SJCRH30 (cell line): ENCODE measurements around the gene PRPF6. TPM values are rescaled to one million over a fixed set of nuclear protein-coding genes. Genes with fewer than 3 reads are reported as not detected.

Experiments used
- DNase-seq, 2 experiments: peaks; one replicate each; pipeline ENCODE4 v3.0.0-alpha.2; 2015 to 2020
- H3K27ac ChIP-seq: fragments of 250-450 bp; sonication (Bioruptor Pico); 2 replicates; pipeline ENCODE4 v1.5.1; 2020; ENCODE audit warnings: mild to moderate bottlenecking, moderate library complexity
- H3K27me3 ChIP-seq: fragments of 250-450 bp; sonication (Bioruptor Pico); 2 replicates; pipeline ENCODE4 v1.5.1; 2020; ENCODE audit warnings: mild to moderate bottlenecking, moderate library complexity
- H3K36me3 ChIP-seq: fragments of 250-450 bp; sonication (Bioruptor Pico); 2 replicates; pipeline ENCODE4 v1.5.1; 2020; ENCODE audit warnings: mild to moderate bottlenecking, moderate library complexity
- H3K4me1 ChIP-seq: fragments of 250-450 bp; sonication (Bioruptor Pico); 2 replicates; pipeline ENCODE4 v1.5.1; 2020; ENCODE audit warnings: mild to moderate bottlenecking, moderate library complexity
- H3K4me3 ChIP-seq: fragments of 250-450 bp; sonication (Bioruptor Pico); 2 replicates; pipeline ENCODE4 v1.5.1; 2020; ENCODE audit warnings: mild to moderate bottlenecking, moderate library complexity
- H3K9me3 ChIP-seq: fragments of 250-450 bp; sonication (Bioruptor Pico); replicated peaks from 2 replicates; pipeline ENCODE4 v1.5.1; 2020; ENCODE audit warnings: mild to moderate bottlenecking, moderate library complexity
- total RNA-seq: library from RNA; depleted of rRNA; stranded (reverse); fragments of >200 nt; shearing (Covaris generic); gene quantifications from 2 replicates; pipeline ENCODE4 v1.2.3, GENCODE V29; 2014

Gene PRPF6
- total RNA-seq, 1 experiment from 2014 or later, result 70.1 TPM

GRCh38 chr20:64053841-64054661 is 73.1 kb downstream of the PRPF6 start:
- H3K27ac ChIP-seq, result no peak overlapping the region; the same call in 1 of the 2 replicates
- H3K36me3 ChIP-seq, result no peaks in the 10 kb centered on the region
- peak; percentile 81 to 84 for DNase-seq

GRCh38 chr20:64055396-64055892 is 74.5 kb downstream of the PRPF6 start:
- Histone ChIP-seq H3K36me3 (no peaks in the 10 kb centered on the region), H3K9me3 (no peaks in the 10 kb centered on the region), H3K27me3 (peaks cover 18% of the 10 kb centered on the region), H3K27ac (no peak overlapping the region), H3K4me1 (peaks cover 52% of the 10 kb centered on the region), H3K4me3 (no peak overlapping the region)
- no peak for DNase-seq

More at GRCh38 chr20:64053841-64054661, 73.1 kb downstream of the PRPF6 start:
- Histone ChIP-seq H3K4me3 (peak overlapping the region; percentile 28), H3K4me1 (peaks cover 52% of the 10 kb centered on the region), H3K27me3 (peaks cover 18% of the 10 kb centered on the region), H3K9me3 (no peaks in the 10 kb centered on the region)

DNA sequence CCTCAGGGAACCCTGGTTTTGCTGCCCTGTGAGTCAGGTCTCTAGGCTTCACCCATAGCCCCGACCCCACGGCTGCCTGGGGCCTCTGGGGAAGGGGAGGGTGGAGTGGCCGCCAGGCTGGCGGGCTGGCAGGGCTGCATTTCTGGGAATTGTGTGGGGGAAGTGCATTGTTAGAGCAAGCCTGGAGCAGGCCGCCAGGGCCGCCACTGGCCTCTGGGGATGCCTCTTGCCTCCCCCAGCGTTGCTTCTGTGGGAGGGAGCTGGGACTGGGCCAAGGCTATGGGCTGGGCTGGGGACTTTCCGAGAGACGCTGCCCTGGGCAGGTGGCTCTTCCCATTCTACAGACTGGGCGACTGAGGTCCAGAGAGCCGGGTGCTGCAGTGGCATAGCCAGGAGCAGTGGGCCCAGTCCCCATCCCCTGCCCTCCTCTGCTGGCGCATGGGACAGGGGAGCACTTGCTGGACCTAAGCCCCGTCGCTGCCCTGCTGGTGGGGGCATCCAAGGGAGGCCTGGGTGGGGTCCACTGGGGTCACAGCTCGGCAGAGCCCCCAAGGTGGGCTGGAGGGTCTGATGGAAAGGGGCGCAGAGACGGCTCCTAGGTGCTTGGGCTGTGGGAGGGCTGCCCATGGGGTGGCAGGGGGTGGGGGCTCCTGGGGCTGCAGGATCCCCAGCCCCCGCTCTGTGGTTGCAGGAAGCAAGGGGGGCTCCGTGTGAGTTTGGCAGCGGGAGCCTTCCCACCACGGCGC is 75.1 kb downstream of the PRPF6 start:
- H3K36me3 ChIP-seq, result no peaks in the 10 kb centered on the region
- H3K27me3 ChIP-seq, result peaks cover 18% of the 10 kb centered on the region
- no peak overlapping the region for H3K27ac ChIP-seq
- peaks cover 49% of the 10 kb centered on the region for H3K4me1 ChIP-seq
- H3K9me3 ChIP-seq, result no peaks in the 10 kb centered on the region
- DNase-seq, result peak in 1 of 2 experiments; percentile 56
- H3K4me3 ChIP-seq, result no peak overlapping the region

DNA sequence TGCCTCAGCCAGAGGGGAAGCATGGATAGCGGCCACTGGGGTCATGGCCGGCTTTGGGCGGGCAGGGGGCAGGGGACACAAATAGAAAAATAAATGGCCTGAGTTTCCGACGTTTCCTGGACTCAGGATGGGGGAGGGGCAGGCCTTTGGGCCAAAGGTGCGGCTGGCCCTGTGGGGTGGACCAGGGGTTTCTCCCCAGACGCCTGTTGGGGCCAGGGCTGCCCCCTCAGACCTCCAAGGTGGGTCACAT is 75.6 kb downstream of the PRPF6 start:
- no peaks in the 10 kb centered on the region for H3K9me3 ChIP-seq
- H3K4me1 ChIP-seq, result peaks cover 45% of the 10 kb centered on the region
- no peak overlapping the region for H3K4me3 ChIP-seq
- DNase-seq, result no peak
- no peaks in the 10 kb centered on the region for H3K36me3 ChIP-seq
- H3K27me3 ChIP-seq, result peaks cover 18% of the 10 kb centered on the region
- no peak overlapping the region for H3K27ac ChIP-seq

DNA sequence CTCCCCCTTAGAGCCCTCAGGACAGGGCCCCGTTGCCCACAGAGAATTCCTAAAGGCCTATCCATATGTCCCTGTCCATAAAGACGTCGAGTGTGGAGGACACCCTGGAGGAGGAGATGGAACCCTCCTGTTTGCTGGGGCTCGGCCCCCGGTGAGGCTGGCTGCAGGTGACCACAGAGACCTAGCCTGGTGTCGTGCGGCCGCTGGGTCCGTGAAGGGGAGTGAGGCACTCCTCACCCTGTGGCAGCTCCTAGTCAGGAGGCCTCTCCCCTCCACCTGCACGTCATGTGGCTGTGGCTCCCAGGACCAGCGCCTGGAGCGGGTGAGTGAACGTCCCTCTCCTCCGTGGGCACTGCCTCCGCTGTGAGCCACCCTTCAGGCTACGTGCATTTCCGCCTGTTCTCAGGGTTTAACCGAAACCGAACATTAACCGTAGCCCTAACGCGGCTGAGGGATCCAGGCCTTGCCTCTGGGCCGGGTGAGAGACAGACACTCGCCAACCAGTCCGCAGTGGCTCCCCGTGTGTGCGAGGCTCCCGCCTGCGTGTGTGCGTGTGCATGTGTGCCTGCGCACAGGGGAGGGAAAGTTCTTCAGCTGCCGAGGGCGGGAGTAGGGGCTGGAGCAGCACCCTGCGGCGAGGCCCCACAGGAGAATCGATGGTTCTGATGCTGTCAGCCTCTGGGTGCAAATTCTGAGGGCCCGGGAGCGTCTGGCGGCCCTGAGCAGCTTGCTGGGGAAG is 76.1 kb downstream of the PRPF6 start:
- Histone ChIP-seq H3K4me3 (peak overlapping the region; percentile 24), H3K4me1 (peaks cover 42% of the 10 kb centered on the region), H3K36me3 (no peaks in the 10 kb centered on the region), H3K27me3 (peaks cover 18% of the 10 kb centered on the region), H3K27ac (no peak overlapping the region), H3K9me3 (no peaks in the 10 kb centered on the region)
- peak in 1 of 2 experiments; percentile 45 for DNase-seq

GRCh38 chr20:64057628-64058498 is 76.9 kb downstream of the PRPF6 start:
- H3K4me1 ChIP-seq, result peaks cover 39% of the 10 kb centered on the region
- H3K4me3 ChIP-seq, result peak overlapping the region; percentile 24
- no peaks in the 10 kb centered on the region for H3K9me3 ChIP-seq

DNA sequence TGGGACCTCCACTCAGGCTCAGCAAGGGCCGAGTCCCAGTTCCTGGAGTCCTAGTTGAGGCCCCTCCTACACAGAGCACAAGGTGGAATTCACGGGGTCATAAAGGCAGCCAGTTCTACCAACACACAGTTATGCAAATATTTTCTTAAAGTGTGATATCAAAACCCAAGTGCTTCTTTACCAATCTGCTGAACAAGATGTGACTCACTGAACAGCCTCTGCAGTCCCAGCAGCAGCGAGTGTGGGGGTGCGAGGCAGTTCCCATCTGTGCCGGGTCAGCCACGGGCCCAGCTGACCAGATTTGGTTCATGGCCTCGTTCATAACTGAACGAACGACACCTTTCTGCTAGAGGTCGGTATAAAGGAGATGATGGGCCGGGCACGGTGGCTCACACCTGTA is 77.6 kb downstream of the PRPF6 start:
- H3K36me3 ChIP-seq, result no peaks in the 10 kb centered on the region
- H3K4me3 ChIP-seq, result no peak overlapping the region
- no peaks in the 10 kb centered on the region for H3K9me3 ChIP-seq
- H3K27me3 ChIP-seq, result peaks cover 18% of the 10 kb centered on the region
- H3K4me1 ChIP-seq, result peaks cover 38% of the 10 kb centered on the region
- no peak for DNase-seq
- no peak overlapping the region for H3K27ac ChIP-seq

More at GRCh38 chr20:64057628-64058498, 76.9 kb downstream of the PRPF6 start:
- Histone ChIP-seq H3K27me3 (peaks cover 18% of the 10 kb centered on the region), H3K27ac (no peak overlapping the region), H3K36me3 (no peaks in the 10 kb centered on the region)
- DNase-seq, result peak; percentile 87 to 91

GRCh38 chr20:64062276-64062595 is 81.3 kb downstream of the PRPF6 start:
- Histone ChIP-seq H3K27me3 (no peaks in the 10 kb centered on the region), H3K9me3 (no peaks in the 10 kb centered on the region), H3K4me3 (peak overlapping the region; percentile 76), H3K36me3 (no peaks in the 10 kb centered on the region), H3K4me1 (peaks cover 31% of the 10 kb centered on the region), H3K27ac (peak overlapping the region; percentile 52)
- no peak for DNase-seq

GRCh38 chr20:64062596-64063388 is 81.9 kb downstream of the PRPF6 start, which contains the start of gene TCEA2:
TSS of gene TCEA2 (plus strand) at chr20:64063198. CDS start at chr20:64063313, 115 bp downstream.
- no peaks in the 10 kb centered on the region for H3K36me3 ChIP-seq
- DNase-seq, result peak; percentile 98 to 99
- no peaks in the 10 kb centered on the region for H3K9me3 ChIP-seq
- H3K4me1 ChIP-seq, result peaks cover 27% of the 10 kb centered on the region
- peak within 1 kb of the TSS; percentile 76 for H3K4me3 ChIP-seq
- no peaks in the 10 kb centered on the region for H3K27me3 ChIP-seq
- H3K27ac ChIP-seq, result peak within 1 kb of the TSS; percentile 52

GRCh38 chr20:64063389-64064144 is 82.6 kb downstream of the PRPF6 start:
- DNase-seq, result peak; percentile 53 to 54
- peak overlapping the region; percentile 22; the same call in 1 of the 2 replicates for H3K27ac ChIP-seq
- H3K9me3 ChIP-seq, result no peaks in the 10 kb centered on the region
- H3K4me1 ChIP-seq, result peaks cover 34% of the 10 kb centered on the region
- no peaks in the 10 kb centered on the region for H3K27me3 ChIP-seq
- H3K36me3 ChIP-seq, result no peaks in the 10 kb centered on the region
- H3K4me3 ChIP-seq, result peak overlapping the region; percentile 76

GRCh38 chr20:64064145-64064698 is 83.3 kb downstream of the PRPF6 start:
- Histone ChIP-seq H3K4me3 (peak overlapping the region; percentile 76), H3K27ac (no peak overlapping the region), H3K27me3 (no peaks in the 10 kb centered on the region), H3K4me1 (peaks cover 40% of the 10 kb centered on the region), H3K36me3 (no peaks in the 10 kb centered on the region), H3K9me3 (no peaks in the 10 kb centered on the region)
- DNase-seq, result no peak

DNA sequence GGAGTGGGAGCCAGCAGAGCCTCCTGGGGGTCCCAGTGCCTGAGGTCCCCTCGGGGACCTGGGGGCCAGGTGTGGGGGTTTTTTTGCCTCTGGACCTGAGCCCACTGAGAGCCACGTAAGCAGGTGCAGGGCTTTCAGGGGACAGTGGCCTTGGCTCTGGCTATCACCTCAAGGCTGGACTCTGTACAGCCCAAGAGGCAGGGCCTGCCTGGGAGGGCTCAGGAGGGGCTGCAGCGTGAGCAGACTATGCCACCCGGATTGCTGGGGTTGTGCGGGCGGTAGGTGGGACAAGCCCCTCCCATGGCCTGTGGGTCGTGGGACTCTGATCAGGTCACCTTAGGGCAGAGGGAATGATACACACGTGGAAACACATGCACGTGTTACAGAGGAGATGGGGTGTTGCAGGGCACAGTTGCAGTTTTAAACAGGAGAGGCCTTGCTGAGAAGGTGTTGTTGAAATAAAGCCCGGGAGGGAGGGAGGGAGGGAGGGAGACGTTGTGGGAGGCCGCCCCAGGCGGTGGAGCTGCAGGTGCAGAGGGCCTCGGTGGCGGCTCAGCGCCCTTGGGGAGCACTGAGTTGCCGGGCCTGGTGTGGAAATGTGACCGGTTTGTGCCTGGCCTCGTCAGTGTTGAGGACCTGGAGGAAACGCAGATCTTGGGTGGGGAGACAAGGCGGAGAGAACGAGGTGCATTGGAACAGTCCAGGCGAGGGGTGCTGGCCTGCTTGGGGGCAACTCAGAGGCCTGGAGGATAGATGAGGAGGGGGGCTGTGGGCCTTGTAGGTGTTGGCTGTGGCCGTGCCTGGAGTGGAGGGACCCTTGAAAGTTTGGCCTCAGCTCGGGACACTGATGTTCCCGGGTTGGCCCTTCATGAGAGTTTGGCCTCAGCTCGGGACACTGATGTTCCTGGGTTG is 84.4 kb downstream of the PRPF6 start:
- Histone ChIP-seq H3K36me3 (no peaks in the 10 kb centered on the region), H3K27ac (no peak overlapping the region), H3K4me1 (peaks cover 51% of the 10 kb centered on the region), H3K4me3 (no peak overlapping the region), H3K9me3 (no peaks in the 10 kb centered on the region), H3K27me3 (no peaks in the 10 kb centered on the region)
- no peak for DNase-seq
